HL-60 (cell line): ENCODE data around the gene HGD.

Source experiments
- CTCF ChIP-seq: IDR thresholded peaks from one replicate; pipeline ENCODE4 v1.5.1; 2011; ENCODE audit warnings: low read length, control low read depth, inconsistent platforms; ENCODE audit not compliant: insufficient read depth
- POLR2AphosphoS5 ChIP-seq: IDR thresholded peaks from 2 replicates; pipeline ENCODE4 v1.6.1; 2012; ENCODE audit warnings: low read depth

GRCh38 chr3:120636795-120637401 lies 45.1 kb downstream of the HGD start:
- TF ChIP-seq CTCF (no peak), POLR2AphosphoS5 (no peak)
